WI38 (cell line): Measurements from ENCODE around the gene LTBP4.
A peak's percentile ranks its signal among the peaks of the same experiment; 100 is the strongest.

Source experiments
- H3K4me3 ChIP-seq: 2 replicates; pipeline ENCODE4 v1.5.1; 2011; ENCODE audit warnings: low read depth, mild to moderate bottlenecking, control low read depth, low read length
- CTCF ChIP-seq: IDR thresholded peaks from 2 replicates; pipeline ENCODE4 v1.5.1; 2012; ENCODE audit warnings: low read depth, mild to moderate bottlenecking, control low read depth, low read length

Gene LTBP4

GRCh38 chr19:40578442-40578908, 22.7 kb upstream of the LTBP4 start:
- no peak overlapping the region for H3K4me3 ChIP-seq
- TF ChIP-seq CTCF: no peak

GRCh38 chr19:40580619-40581018, 20.6 kb upstream of the LTBP4 start:
- TF ChIP-seq CTCF: no peak
- H3K4me3 ChIP-seq: no peak overlapping the region

GRCh38 chr19:40581531-40581930, 19.6 kb upstream of the LTBP4 start:
- H3K4me3 ChIP-seq: no peak overlapping the region
- TF ChIP-seq CTCF: no peak

GRCh38 chr19:40582467-40582866, 18.7 kb upstream of the LTBP4 start:
- no peak overlapping the region for H3K4me3 ChIP-seq
- TF ChIP-seq CTCF: no peak

DNA sequence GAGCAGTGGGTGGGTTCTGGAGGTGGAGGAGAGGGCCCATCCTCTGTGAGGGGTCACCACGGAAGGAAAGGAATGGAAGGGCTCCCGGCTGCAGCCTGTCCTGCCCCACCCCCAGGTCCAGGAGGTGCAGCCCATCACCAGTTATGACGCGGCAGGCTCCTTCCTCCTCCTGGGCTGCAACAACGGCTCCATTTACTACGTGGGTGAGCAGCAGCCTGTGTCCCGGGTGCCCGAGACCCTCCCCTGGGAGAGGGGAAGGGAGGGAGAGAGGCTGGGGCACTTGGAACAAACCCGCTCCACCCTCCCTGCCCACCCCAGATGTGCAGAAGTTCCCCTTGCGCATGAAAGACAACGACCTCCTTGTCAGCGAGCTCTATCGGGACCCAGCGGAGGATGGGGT, 17.9 kb upstream of the LTBP4 start:
- no peak overlapping the region for H3K4me3 ChIP-seq
- no peak for TF ChIP-seq CTCF

DNA sequence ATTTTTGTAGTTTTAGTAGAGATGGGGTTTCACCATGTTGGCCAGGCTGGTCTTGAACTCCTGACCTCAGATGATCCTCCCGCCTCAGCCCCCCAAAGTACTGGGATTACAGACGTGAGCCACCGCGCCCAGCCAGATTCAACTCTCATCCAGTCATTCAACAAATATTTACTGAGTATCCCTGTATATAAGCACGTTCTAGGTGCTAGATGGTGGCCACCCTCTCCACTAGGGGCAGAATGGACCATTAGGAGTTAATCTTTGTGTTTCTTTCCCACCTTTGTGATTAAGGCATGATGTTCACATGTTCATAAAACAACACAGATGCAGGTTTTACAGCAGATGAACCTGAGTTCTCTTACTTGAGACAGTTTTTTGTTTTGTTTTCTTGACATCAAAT, 17.2 kb upstream of the LTBP4 start:
- no peak overlapping the region for H3K4me3 ChIP-seq
- TF ChIP-seq CTCF: 0 out of 2 replicates have a peak, but pooled peaks have one; percentile 15

DNA sequence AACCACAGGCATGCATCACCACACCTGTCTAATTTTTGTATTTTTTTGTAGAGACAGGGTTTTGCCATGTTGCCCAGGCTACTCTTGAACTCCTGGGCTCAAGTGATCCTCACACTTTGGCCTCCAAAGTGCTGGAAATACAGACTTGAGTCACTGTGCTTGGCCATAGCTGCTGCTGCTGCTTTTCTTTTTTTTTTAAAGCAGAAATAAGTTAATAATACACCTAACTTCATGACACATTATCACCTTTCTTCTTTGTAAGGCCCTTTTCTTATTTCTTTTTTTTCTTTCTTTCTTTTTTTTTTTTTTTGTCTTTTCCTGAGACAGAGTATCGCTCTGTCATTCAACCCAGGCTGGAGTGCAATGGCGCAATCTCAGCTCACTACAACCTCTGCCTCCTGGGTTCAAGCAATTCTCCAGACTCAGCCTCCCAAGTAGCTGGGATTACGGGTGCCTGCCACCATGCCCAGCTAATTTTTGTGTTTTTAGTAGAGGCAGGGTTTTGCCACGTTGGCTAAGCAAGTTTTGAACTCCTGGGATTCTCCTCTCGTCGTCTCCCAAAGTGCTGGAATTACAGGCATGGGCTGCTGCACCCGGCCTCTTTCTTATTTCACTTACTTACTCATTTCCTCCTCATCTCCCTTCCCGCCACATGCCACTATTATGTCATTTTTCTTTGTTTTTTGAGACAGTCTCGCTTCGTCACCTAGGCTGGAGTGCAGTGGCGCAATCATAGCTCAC, 15.8 kb upstream of the LTBP4 start:
- no peak overlapping the region for H3K4me3 ChIP-seq
- TF ChIP-seq CTCF: no peak
